IMR-90 (cell line): Measurements from ENCODE around the gene WDR54. TPM values are rescaled to one million over a fixed set of nuclear protein-coding genes. Genes with fewer than 3 reads are reported as not detected.

ENCODE experiments used
- ATAC-seq: fragments of 200-7000 bp; cut with Tn5 transposase; 2 replicates; pipeline ENCODE4 v1.9.1; 2020; ENCODE audit warnings: low read depth, mild to moderate bottlenecking, moderate library complexity
- BruUV-seq: library from RNA; stranded (reverse); fragments of 400-500 nt; replicated peaks from 2 replicates; lab custom pipeline; 2021; lab: Mats Ljungman, UMichigan
- CTCF ChIA-PET: fragments of 300-600 bp; formaldehyde crosslinking; extraction: SDS; loops from one replicate; lab custom pipeline; 2021; ENCODE audit warnings: antibody characterized with exemption; lab: Yijun Ruan, JAX
- POLR2A ChIA-PET: fragments of 300-600 bp; sonication (Branson Sonifier 250); formaldehyde crosslinking; loops from one replicate; lab custom pipeline; 2022; ENCODE audit warnings: antibody characterized with exemption; ENCODE audit not compliant: unreplicated experiment; lab: Charles Lee
- DNase-seq: peaks from one replicate; pipeline ENCODE4 v3.0.0; 2013
- H2AFZ ChIP-seq: replicated peaks from 2 replicates; pipeline ENCODE3; 2013; ENCODE audit warnings: low read length, mild to moderate bottlenecking; ENCODE audit not compliant: poor library complexity
- H2AK5ac ChIP-seq: 2 replicates; pipeline ENCODE4 v1.6.1; 2013; ENCODE audit warnings: low read depth, low read length, inconsistent platforms
- H2AK9ac ChIP-seq: replicated peaks from 2 replicates; pipeline ENCODE3; 2013; ENCODE audit warnings: mild to moderate bottlenecking, low read depth, low read length, moderate library complexity; ENCODE audit not compliant: poor library complexity
- H2BK120ac ChIP-seq: 2 replicates; pipeline ENCODE4 v1.6.1; 2013; ENCODE audit warnings: low read depth, low read length, inconsistent platforms
- H2BK15ac ChIP-seq: 3 replicates; pipeline ENCODE4 v1.6.1; 2013; ENCODE audit warnings: low read depth, low read length, inconsistent platforms
- H2BK20ac ChIP-seq: 2 replicates; pipeline ENCODE4 v1.6.1; 2013; ENCODE audit warnings: low read depth, mild to moderate bottlenecking, inconsistent platforms, low read length, moderate library complexity
- H2BK5ac ChIP-seq: 2 replicates; pipeline ENCODE4 v1.6.1; 2013; ENCODE audit warnings: mild to moderate bottlenecking, low read depth, low read length, inconsistent platforms; ENCODE audit not compliant: poor library complexity, severe bottlenecking
- H3K14ac ChIP-seq: replicated peaks from 2 replicates; pipeline ENCODE4 v1.6.1; 2013; ENCODE audit warnings: low read depth, low read length, inconsistent platforms
- H3K18ac ChIP-seq: 2 replicates; pipeline ENCODE4 v1.6.1; 2013; ENCODE audit warnings: low read depth, low read length, control low read depth
- H3K23ac ChIP-seq: 2 replicates; pipeline ENCODE4 v1.6.1; 2013; ENCODE audit warnings: low read depth, low read length, inconsistent platforms
- H3K27ac ChIP-seq: 2 replicates; pipeline ENCODE4 v1.5.1; 2013; ENCODE audit warnings: mild to moderate bottlenecking, control low read depth, low read length; ENCODE audit not compliant: insufficient read depth
- H3K27me3 ChIP-seq: 2 replicates; pipeline ENCODE4 v1.6.1; 2013; ENCODE audit warnings: low read length; ENCODE audit not compliant: control insufficient read depth, insufficient read depth
- H3K36me3 ChIP-seq: 2 replicates; pipeline ENCODE4 v1.6.1; 2013; ENCODE audit warnings: low read length, mixed read lengths; ENCODE audit not compliant: control insufficient read depth, insufficient read depth
- H3K4ac ChIP-seq: 2 replicates; pipeline ENCODE4 v1.6.1; 2013; ENCODE audit warnings: low read depth, low read length, inconsistent platforms
- H3K4me1 ChIP-seq: 2 replicates; pipeline ENCODE4 v1.6.1; 2013; ENCODE audit warnings: low read length, mixed read lengths; ENCODE audit not compliant: control insufficient read depth, insufficient read depth
- H3K4me2 ChIP-seq: 2 replicates; pipeline ENCODE4 v1.6.1; 2013; ENCODE audit warnings: low read depth, mild to moderate bottlenecking, control low read depth, low read length, moderate library complexity
- H3K4me3 ChIP-seq: 2 replicates; pipeline ENCODE4 v1.5.1; 2013; ENCODE audit warnings: low read depth, mild to moderate bottlenecking, control low read depth, low read length, moderate library complexity; ENCODE audit not compliant: insufficient read depth
- H3K56ac ChIP-seq: 2 replicates; pipeline ENCODE4 v1.6.1; 2013; ENCODE audit warnings: low read length, inconsistent platforms; ENCODE audit not compliant: insufficient read depth; ENCODE audit errors: extremely low read depth
- H3K79me1 ChIP-seq, 2 experiments: 2 replicates each; pipeline ENCODE4 v1.6.1; 2013; ENCODE audit warnings: low read length in 2 of 2, inconsistent platforms in 1 of 2, low read depth in 1 of 2
- H3K9ac ChIP-seq: 2 replicates; pipeline ENCODE4 v1.6.1; 2013; ENCODE audit warnings: low read depth, low read length, control low read depth
- H3K9me1 ChIP-seq: 2 replicates; pipeline ENCODE4 v1.6.1; 2013; ENCODE audit warnings: low read length, inconsistent platforms; ENCODE audit not compliant: insufficient read depth
- H3K9me3 ChIP-seq: 2 replicates; pipeline ENCODE4 v1.6.1; 2013; ENCODE audit warnings: low read length; ENCODE audit not compliant: control insufficient read depth, insufficient read depth
- H4K20me1 ChIP-seq: 2 replicates; pipeline ENCODE4 v1.6.1; 2013; ENCODE audit warnings: low read length, inconsistent platforms; ENCODE audit not compliant: insufficient read depth
- H4K5ac ChIP-seq: 2 replicates; pipeline ENCODE4 v1.6.1; 2013; ENCODE audit warnings: mild to moderate bottlenecking, low read depth, low read length, control low read depth
- H4K8ac ChIP-seq, 2 experiments: 2 replicates each; pipeline ENCODE4 v1.6.1; 2013; ENCODE audit warnings: low read depth in 2 of 2, low read length in 2 of 2, control low read depth in 1 of 2, inconsistent platforms in 1 of 2
- H4K91ac ChIP-seq: 2 replicates; pipeline ENCODE4 v1.6.1; 2013; ENCODE audit warnings: low read depth, low read length, inconsistent platforms; ENCODE audit not compliant: insufficient read depth
- BHLHE40 ChIP-seq: fragments of 150-350 bp; IDR thresholded peaks from 2 replicates; pipeline ENCODE4 v1.6.1; 2016; ENCODE audit warnings: mild to moderate bottlenecking, low read depth, low read length
- CTCF ChIP-seq: conservative IDR thresholded peaks from 2 replicates; pipeline ENCODE4 v1.5.1; 2012; ENCODE audit warnings: mild to moderate bottlenecking, low read depth, low read length, improper control_type of control experiment
- MAZ ChIP-seq: IDR thresholded peaks from 2 replicates; pipeline ENCODE4 v1.6.1; 2012; ENCODE audit warnings: low read depth, mild to moderate bottlenecking, low read length, improper control_type of control experiment, moderate library complexity, borderline replicate concordance
- USF2 ChIP-seq: fragments of 150-350 bp; IDR thresholded peaks from 2 replicates; pipeline ENCODE4 v1.6.1; 2017; ENCODE audit warnings: mild to moderate bottlenecking, antibody characterized with exemption, low read length, low read depth
- whole genome bisulfite sequencing, 2 experiments: methylation state at CpG; one replicate each; pipeline versions ENCODE4 v1.1.5 to v1.1.7; 2013; ENCODE audit warnings: missing lambda C conversion rate in 2 of 2; ENCODE audit not compliant: insufficient read length in 1 of 2; ENCODE audit errors: extremely low coverage in 2 of 2; 5-methylcytosine and 5-hydroxymethylcytosine counted together
- dilution Hi-C: fragments of 300-500 bp; cut with HindIII; formaldehyde crosslinking; loops from one replicate; pipeline ENCODE4 v1.14.3; 2018; ENCODE audit warnings: low sequenced_read_pairs; ENCODE audit not compliant: unreplicated experiment
- in situ Hi-C: fragments of 300-500 bp; cut with MboI; formaldehyde crosslinking; loops from 3 replicates; pipeline ENCODE4 v1.14.3; 2019; ENCODE audit warnings: low sequenced_read_pairs, inconsistent platforms, mixed read lengths
- intact Hi-C: fragments of 100-400 bp; cut with micrococcal nuclease; formaldehyde crosslinking; loops from 2 replicates; pipeline ENCODE4 v1.10.0; 2022
- polyA plus RNA-seq, 3 experiments: library from polyadenylated mRNA; depleted of rRNA; stranded (reverse); fragments of >200 nt; gene quantifications; 2 replicates each; pipeline ENCODE4 v1.2.3, GENCODE V29; 2012; ENCODE audit warnings: low replicate concordance in 1 of 3
- total RNA-seq: library from RNA; depleted of rRNA; stranded (reverse); fragments of >200 nt; gene quantifications from 2 replicates; pipeline ENCODE4 v1.2.3, GENCODE V29; 2012

The WDR54 gene
- total and polyA plus RNA-seq, 2 of the 4 experiments (the other 2 are of a cell fraction) = 47.9 to 57.2 TPM

- no peak overlapping the region for H3K14ac ChIP-seq
- no peak overlapping the region for H3K56ac ChIP-seq
- ATAC-seq = peak; percentile 98
- H3K4ac ChIP-seq = no peak overlapping the region
- no peak overlapping the region for H3K23ac ChIP-seq
- H3K9me1 ChIP-seq = peaks cover 15% of the 10 kb centered on the region
- in situ Hi-C loops (no loop called here), intact Hi-C loops (no loop called here), dilution Hi-C loops (no loop called here)
- H3K4me2 ChIP-seq = peak overlapping the region; percentile 46
- H2BK20ac ChIP-seq = no peak overlapping the region
- no peak overlapping the region for H3K4me3 ChIP-seq
- H3K18ac ChIP-seq = no peak overlapping the region
- peaks cover 38% of the 10 kb centered on the region for H4K20me1 ChIP-seq
- no peak overlapping the region for H3K27ac ChIP-seq
- H2AFZ ChIP-seq = peak overlapping the region; percentile 65
- peaks cover 9% of the 10 kb centered on the region; the same call in 1 of the 2 replicates for H3K4me1 ChIP-seq
- POLR2A ChIA-PET = interaction anchor here (0.6 kb wide), 1 partner anchor 14 kb away, joined by 3 read pairs; no protein-coding TSS in a partner anchor
- H2AK9ac ChIP-seq = peak overlapping the region; percentile 43
- peaks cover 26 to 72% of the 10 kb centered on the region in 2 experiments for H3K79me1 ChIP-seq
- H4K5ac ChIP-seq = no peak overlapping the region
- H3K9ac ChIP-seq = no peak overlapping the region
- no peak for TF ChIP-seq CTCF
- peak; percentile 57; the same call in 1 of the 2 replicates for TF ChIP-seq MAZ
- peak; percentile 38; the same call in 1 of the 2 replicates for TF ChIP-seq USF2
- TF ChIP-seq BHLHE40 = no peak
- no peak overlapping the region for H2BK5ac ChIP-seq
- no peak overlapping the region for H4K8ac ChIP-seq
- H3K27me3 ChIP-seq = no peaks in the 10 kb centered on the region
- no peak overlapping the region for H2BK15ac ChIP-seq
- H3K36me3 ChIP-seq = peaks cover 41% of the 10 kb centered on the region
- CTCF ChIA-PET = interaction anchor here (0.6 kb wide), 1 partner anchor 16 kb away, joined by 3 read pairs; no protein-coding TSS in a partner anchor
- peak; percentile 72 for DNase-seq
- WGBS, 2 experiments = 47% methylated on average over 14 of the region's 19 CpGs; no CpG with 5 or more reads in 1 of the 2 experiments
- no peak overlapping the region for H2BK120ac ChIP-seq
- no peaks in the 10 kb centered on the region for H3K9me3 ChIP-seq
- no TSS peak for BruUV-seq
- no peak overlapping the region for H2AK5ac ChIP-seq
- H4K91ac ChIP-seq = no peak overlapping the region
Observed at GRCh38 chr2:74374509-74375205, 46.9 kb upstream of the WDR54 start.
